GM18507 (cell line): Measurements from ENCODE around the gene BOK.

Experiments
- DNase-seq: peaks from one replicate; pipeline ENCODE4 v3.0.0; 2011; ENCODE audit warnings: low read depth; ENCODE audit not compliant: insufficient read length; ENCODE audit errors: extremely low spot score
- FAIRE-seq: peaks from 2 replicates; lab custom pipeline; 2011; peaks lifted over from hg19 to GRCh38; lab: Jason Lieb, UNC

BOK gene

DNA sequence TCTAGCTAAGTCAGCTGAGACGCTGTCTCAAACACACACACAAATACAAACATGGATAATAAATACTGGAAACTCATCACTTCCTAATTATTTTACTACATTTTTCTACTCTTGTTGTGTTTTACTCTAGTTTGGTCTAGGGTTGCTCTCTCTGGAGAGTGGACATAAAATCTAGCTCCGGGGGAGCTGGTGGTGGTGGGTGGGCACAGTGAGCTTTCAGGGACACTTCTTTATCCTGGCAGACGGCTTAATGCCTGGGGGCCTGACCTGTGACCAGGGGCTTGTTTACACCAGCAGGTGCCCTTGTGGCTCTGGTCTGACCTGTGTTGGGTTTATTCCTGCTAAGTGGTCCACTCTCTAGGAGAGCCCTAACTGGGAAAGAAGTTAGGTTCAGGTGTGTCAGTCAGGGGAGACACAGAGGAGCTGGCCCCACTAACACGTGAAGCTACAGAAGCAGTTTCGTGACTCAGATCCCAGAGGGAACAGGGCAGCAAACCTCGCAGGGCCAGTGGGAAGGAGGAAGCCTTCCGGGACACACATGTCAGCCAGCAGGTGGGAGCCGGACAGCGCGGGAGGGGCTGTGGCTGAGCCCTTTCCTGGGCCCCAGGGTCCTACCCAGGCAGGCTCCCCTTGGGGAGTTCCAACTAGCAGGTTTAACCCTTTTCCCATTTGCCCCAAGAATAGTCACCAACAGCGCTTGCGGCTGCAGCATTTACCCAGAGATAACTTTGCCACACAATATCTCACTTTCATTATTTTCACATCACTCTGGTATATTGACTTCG, 22.5 kb upstream of the BOK start:
- DNase-seq: no peak
- no peak for FAIRE-seq

DNA sequence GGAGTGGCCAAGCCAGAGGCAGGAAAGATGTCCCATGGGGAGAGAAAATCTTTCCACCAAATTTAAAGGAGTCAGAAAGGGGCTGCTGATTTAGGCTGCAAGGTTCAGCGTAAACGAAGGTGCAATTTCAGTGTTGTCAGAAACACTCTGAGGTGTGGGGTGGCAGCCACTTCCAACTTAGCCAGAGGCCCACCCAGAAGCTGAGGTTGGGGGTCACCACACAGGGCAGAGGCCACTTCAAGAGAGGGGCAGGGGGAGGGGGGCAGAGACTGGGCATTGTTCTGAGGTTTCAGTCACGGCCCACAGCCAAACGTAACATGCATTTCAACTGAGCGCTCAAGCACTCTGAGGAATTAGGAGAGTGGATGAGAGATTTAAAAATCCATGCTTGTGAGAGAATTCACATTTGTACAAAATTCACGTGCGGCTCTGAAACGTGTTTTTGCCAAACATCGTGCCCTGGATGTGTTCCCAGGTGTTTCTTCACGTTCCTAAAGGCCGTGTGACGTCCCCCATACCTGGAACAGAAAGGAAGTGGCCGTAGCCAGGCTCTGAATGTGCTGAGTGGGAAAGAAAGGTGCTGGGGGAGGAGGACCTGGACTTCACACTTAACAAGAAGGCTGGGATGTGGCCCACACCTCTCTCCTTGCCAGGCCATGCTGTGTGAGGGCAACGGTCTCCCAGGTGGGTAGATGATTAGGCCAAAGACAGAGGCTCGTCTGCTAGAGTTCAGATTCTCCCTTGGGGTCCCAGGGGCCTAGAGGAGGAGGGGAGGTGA, 19.5 kb upstream of the BOK start:
- no peak for FAIRE-seq
- no peak for DNase-seq

DNA sequence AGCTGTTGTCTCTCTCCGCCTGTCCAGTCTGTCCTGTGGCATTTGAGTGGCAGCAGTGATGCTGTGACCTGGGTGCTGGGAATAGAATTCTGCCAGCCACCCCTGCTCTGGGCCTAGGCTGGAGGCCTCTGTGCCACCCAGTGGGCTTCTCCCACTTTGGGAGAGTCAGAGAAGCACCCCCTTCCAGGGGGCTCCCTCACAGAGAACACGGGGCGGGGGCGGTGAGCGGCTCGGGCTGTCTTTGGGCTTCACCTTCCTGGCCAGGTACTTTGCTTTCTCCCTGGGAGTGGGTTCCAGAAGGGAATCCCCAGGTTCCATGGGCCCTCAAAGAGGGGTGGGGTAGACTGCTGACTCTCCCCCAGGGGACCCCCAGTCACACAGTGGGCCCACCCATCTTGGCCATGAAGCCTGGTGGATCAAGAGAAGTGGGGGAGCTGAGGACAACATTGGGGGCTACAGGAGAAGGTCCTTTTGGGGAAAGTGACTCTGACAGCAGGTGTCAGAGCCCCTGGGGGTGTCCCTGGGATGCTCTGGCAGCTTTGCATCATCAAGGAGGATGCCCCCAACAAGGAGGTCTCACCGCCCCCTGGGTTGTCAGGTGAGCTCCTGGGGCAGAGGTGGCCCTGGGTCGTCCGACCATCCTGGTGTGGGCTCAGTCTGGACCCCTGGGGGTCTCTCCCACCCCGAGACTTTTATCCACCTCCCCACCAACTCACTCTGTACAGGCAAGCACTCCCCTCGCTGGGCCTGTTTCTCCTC, 18.8 kb upstream of the BOK start:
- FAIRE-seq (no peak), DNase-seq (no peak)

DNA sequence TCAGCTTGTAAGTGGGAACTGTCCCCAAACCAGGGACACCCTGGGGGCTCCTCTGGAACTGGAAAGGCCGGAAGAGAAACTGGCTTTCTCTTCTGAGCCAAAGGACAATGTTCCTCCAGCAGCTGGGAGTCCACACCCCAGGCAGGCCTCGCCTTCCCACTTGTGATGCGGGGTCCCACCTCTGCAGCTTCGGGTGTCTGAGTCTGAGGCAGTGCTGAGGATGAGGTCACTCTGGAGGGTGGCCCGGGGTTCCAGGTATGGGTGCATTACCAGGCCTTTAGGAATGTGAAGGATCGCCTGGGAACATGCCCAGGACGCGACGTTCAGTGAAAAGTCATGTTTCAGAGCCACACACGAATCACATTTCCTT, 18.2 kb upstream of the BOK start:
- DNase-seq (no peak), FAIRE-seq (no peak)

DNA sequence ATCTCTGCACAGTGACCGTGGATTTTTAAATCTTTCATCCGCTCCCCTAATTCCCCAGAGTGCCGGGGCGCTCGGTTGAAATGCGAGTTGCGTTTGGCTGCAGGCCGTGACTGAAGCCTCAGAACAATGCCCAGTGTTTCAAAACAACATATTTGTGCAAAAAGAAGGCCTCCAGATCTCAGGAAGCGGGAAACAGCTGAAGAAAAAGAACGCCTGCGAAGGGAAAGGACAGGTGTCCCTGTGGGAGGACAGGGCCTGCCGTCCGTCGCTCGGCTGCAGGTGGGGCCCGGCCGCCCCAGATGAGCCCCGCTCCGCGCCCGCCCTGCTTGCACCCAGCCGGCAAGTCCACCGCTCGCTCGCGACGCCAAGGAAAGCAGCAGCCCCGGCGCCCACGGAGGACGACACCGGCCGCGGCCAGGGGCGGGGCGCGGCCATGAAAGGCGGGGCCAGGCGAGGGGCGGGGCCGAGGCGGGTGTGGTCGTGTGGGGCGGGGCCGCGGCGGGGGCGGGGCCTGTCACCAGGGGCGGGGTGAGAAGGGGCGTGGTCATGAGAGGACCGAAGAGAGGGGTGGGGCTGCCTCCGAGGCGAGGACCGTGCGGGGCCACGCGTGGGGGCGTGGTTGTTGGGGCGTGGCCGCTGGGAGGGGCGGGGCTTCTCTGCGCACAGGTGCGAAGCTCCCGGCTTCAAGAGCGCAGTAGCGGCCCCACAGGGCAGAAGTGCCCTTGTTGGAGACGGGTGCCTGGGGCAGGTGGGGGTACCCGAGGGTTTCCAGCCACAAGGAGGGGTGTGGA, 17.6 kb upstream of the BOK start:
- no peak for FAIRE-seq
- DNase-seq: peak; percentile 62

DNA sequence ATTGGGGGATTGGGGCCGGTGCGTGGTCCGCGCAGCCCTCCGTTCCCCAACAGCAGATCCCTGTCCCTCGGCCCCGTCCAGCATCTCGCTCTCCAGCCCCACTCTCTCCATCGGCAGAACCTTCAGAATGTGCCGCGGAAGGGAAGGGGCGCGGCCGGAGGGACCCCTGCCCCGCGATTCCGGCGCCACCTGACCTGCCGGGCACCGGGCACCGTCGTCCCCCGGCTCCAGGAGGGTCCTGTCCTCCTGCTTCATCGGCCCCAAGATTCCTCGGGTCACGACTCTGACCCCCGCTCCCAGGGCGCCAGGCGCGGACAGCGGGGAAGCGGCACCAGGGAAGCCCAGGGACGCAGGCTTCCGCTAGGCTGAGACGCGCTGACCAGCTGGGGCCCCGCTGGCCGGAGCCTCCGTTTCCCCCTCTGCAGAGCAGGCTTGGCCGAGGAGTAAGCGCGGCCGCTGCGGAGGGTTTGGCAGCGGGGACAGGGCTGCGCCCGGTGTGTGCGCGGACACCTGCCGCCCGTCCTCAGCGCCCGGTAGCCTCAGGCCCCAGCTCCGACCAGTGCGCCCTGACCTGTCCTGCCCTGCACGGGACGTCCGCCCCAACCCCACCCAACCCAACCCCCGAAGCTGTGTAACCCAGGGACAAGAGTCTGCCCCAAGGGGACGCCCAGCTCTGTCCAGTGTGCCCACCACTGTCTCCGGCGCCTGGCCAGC, 16.8 kb upstream of the BOK start:
- FAIRE-seq (no peak), DNase-seq (no peak)

DNA sequence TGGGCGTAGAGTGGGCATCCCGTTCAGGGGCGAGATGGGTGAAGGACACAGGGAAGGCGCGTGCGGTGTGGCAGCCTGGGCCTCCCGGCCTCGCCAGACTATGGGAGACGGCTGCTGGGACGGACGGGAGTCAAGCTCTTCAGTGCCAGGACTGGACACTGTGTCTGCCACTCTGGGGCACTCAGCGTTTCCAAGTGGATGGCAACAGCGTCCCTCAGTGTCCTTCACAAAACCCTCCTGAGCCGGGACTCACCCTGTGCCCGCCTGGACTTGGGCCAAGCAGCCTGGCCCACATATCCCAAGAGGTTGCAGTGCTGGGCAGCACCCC, 16.3 kb upstream of the BOK start:
- FAIRE-seq: no peak
- DNase-seq: no peak

DNA sequence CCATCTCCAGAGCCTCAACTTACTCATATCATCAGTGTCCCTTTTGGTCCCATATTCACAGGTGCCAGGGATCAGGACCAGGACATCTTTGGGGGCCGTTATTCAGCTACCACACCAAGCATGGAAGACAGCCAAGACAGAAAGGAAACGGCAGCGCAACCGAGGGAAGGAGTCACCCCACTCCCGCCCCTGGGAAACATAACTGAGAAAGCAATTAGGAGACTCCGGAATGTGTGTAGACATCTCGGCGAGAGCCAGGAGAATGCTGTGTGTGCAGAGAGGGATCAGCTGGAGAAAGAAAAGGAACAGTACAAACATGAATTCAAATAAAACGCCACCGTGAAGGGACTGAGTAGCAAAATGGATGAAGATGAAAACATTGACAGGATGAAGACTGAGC, 13.4 kb upstream of the BOK start:
- DNase-seq (no peak), FAIRE-seq (no peak)

DNA sequence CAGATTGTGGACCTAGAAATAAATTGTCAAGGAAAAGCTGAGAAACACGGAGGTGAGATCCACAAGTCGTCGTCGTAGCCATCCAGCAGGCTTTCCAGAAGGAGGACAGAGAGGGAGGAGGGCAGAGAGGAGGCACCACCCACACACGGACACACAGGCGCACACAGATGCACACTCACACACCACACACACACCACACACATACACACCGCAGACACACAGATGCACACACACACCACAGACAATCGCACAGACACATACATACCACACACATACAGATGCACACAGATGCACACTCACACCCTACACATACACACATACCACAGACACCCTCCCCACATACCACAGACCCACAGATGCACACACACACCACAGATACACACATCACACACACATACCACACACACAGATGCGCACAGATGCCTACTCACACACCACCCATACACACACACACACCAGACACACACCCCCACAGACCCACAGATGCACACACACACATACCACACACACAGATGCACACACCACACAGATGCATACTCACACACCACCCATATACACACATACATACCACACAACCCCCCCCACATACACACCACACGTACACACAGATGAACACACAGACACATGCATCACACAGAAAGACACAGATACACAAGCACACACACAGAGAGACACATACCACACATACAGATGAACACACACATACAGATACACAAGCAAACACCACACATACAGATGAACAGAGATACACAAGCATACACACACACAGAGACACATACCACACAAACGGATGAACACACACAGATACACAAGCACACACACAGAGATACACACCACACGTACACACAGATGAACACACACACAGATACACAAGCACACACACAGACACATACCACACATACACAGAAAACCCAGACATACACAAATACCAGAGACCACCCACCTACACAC, 12.7 kb upstream of the BOK start:
- FAIRE-seq (no peak), DNase-seq (no peak)

DNA sequence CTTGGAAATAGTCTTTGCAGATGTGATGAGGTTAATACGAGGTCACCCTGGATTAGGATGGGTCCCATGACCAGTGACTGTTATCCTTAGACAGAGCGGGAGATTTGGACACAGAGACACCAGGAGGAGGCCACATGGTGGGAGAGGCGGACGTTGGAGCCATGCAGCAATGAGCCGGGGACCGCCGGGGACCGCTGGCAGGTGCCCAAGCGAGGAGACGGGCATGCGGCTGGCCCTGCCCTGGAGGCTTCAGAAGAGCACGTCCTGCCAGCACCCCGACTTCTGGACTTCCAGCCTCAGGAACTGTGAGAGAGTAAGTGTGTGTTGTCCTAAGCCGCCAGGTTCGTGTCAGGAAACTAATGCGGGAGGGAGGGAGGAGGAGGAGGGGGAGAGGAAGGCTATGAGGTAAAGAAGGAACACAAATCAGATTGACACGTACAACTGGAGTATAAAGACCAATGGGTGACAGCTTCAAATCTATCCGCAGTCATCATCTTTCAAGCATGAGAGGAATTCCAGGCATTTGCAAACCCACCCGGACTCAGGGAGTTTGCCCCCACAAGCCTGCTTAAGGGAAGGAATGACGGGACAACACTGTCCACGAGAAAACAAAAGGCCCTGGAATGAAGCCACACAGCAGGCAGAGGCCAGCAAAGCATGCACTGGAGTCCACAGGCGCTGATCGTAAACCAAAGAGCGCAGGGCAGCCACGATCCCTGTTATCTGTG, 11.6 kb upstream of the BOK start:
- FAIRE-seq: no peak
- DNase-seq: no peak

DNA sequence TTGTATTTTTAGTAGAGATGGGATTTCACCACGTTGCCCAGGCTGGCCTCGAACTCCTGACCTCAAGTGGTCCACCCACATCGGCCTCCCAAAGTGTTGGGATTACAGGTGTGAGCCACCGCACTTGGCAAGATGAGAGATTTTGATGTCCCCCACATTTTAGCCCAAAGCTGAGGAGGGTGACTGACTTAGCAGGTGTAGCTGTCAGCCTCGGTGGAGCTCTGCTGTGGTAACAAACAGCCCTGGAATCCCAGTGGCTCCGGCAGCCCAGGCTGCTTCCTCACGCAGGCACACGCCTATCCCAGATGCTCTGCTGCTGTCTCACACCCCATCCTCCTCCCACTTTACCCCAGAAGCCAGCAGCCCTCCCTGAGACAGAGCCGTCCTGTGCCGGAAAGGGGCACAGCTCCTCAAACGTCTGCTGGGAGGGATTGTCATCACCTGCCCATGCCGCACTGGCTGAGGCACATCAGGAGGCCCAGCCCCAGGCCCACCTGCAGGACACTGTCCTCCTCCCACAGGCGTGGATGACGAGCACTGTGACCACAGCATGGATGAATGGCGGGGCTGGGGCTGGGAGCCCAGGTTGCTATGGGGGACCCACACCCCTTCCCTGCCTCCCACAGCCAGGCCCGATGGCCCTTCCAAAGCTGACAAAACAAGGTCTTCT, 10.6 kb upstream of the BOK start:
- DNase-seq (no peak), FAIRE-seq (no peak)

DNA sequence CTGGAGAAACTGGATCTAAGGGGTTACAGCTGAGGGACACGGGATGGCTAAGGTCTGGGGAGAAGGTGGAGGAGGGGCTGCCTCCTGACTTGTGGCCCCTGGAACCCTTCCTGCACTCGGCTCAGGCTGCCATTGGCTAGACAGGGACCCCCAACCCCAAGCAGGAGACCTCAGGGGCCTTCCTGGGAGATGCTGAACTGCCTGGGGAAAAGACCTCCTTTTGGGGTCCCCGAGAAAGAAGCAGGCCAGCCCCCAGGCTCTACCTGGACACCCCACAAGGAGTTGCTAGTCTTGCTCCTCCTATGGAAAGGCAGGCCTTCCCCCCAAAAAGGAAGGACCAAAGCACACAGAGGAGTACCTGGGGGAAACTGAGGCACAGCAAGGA, 10.1 kb upstream of the BOK start:
- DNase-seq: no peak
- no peak for FAIRE-seq

DNA sequence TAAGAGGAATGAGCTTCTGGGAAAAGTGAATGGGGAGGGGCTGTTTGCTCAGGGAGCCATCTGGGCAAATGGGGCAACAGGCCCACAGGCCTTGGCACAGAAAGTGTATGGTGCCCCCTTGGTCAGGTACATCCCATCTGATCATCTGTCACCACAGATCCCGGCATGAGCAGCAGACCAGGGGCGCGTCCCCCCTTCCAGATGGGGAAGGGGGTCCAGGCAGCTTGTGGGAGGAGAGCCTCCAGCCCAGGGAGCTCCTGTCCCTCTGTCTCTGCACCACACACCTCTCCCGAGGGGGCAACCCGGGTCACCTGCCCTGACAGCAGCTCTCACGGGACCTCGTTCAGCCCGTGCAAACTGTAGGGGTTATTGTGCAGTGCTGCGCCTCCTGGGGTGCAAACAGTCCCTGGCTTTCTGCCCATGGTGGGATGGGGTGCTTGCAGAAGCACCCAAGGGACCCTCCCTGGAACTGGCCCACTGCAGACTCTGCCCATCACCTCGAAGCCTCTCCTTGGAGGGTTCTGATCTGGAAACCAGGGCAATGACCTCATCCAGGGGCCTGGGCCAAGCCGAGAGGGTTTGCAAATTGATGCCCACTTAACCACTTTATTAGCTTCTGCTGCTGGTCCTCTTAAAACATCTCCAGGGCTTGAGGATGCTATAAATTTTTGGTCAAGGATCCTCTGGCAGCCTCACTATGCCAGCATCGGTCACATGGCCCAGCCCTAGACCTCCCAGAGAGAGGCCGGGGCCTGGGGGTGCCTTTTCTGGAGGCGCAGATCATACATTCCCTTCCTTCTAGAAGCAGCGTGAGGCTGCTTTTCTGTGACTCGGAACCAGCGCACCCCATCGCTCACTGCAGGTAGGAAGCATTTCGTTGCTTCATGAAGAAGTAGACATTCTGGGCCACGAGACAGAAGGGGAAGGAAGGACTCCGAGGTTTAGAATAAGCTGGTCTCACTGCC, 7.6 kb upstream of the BOK start:
- FAIRE-seq: no peak
- no peak for DNase-seq

DNA sequence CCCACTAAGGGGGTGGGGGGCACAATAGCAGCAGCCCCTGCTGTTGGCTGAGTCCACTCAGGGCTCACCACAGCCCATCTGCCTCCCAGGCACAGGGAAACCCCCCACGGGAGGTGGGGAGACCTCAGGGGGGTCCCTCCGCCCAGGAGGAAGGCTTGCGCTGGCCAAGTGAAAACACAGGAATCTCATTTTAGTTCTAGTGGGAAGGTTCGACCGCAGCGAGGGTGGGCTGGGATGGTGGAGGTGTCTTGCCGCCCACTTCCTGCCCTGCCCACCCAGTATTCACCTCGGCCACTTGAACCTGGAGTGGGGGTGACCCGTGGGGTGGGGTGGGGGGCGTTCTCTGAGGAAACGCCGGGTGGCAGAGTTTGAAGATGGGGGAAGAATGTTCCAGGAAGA, 6.9 kb upstream of the BOK start:
- no peak for FAIRE-seq
- no peak for DNase-seq

DNA sequence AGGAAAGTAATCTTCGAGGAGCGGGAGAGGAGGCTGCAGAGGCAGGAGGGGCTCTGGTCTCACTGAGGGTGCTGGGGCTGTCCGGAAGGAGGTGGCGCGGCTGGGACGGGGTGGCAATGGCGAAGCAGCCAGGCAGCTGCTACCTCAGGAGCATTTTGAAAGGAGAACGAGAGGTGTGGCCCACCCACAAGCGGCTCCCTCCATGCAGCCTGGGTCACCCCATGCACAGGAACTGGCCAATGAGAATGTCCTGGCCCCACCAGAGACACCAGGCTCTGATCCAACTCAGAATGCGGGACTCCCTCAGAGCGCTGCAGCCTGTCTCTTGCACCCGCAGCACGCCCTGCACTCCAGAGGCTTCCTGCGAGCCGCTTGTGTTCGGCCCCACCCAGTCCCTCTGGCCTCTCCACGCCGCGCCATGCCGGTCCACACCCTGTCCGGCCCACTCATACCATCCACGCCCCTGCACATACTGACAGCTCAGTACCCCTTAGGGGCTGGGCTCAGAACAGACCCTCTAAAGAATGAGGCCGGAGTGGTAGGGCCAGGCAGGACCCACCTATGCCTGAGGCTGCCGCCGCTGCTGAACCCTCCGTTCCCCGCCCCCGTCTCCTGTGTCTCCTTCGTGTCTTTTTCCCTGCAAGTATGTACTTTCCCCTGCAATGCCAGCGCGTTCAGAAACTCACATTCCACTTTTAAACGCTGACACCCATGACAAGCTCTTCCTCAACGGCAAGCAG, 6.4 kb upstream of the BOK start:
- DNase-seq (no peak), FAIRE-seq (no peak)

DNA sequence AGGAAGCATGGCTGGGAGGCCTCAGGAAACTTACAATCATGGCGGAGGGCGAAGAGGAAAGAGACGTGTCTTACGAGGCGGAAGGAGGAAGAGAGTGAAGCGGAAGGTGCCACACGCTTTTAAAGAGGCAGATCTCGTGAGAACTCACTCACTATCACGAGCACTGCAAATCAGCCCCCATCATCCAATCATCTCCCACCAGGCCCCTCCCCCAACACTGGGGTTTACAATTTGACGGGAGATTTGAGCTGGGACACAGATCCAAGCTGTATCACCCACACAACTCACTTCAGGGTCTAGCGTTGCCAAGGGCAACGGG, 5.1 kb upstream of the BOK start:
- DNase-seq: no peak
- no peak for FAIRE-seq
